ENCODE measurements around the gene POLRMT.
A peak's percentile ranks its signal among the peaks of the same experiment; 100 is the strongest.

POLRMT gene

GRCh38 chr19:664913-665443 is 31.6 kb upstream of the POLRMT start:
- H3K4me3 ChIP-seq (ENCODE audit: low read depth, low read length), result no peak overlapping the region
- TF ChIP-seq CTCF (IDR thresholded peaks at IDR 0.05; ENCODE audit: low read depth, low read length), result peak; percentile 91

GRCh38 chr19:663682-664117 is 30.4 kb upstream of the POLRMT start:
- no peak for TF ChIP-seq CTCF (IDR thresholded peaks at IDR 0.05; ENCODE audit: low read depth, low read length)
- peak overlapping the region; percentile 55 for H3K4me3 ChIP-seq (ENCODE audit: low read depth, low read length)

- no peak for TF ChIP-seq CTCF (IDR thresholded peaks at IDR 0.05; ENCODE audit: low read depth, low read length)
- peak within 1 kb of the TSS; percentile 82 for H3K4me3 ChIP-seq (ENCODE audit: low read depth, low read length)
Observed at GRCh38 chr19:662962-663681, 29.8 kb upstream of the POLRMT start, which contains the start of gene RNF126. Gene RNF126, minus strand, starts transcription at chr19:663214. Its CDS starts 93 bp downstream, at chr19:663121.

GRCh38 chr19:662207-662961 is 29.0 kb upstream of the POLRMT start:
- peak overlapping the region; percentile 82 for H3K4me3 ChIP-seq (ENCODE audit: low read depth, low read length)
- no peak for TF ChIP-seq CTCF (IDR thresholded peaks at IDR 0.05; ENCODE audit: low read depth, low read length)

- H3K4me3 ChIP-seq (ENCODE audit: low read depth, low read length), result peak overlapping the region; percentile 82
- no peak for TF ChIP-seq CTCF (IDR thresholded peaks at IDR 0.05; ENCODE audit: low read depth, low read length)
Observed at GRCh38 chr19:661427-662196, 28.3 kb upstream of the POLRMT start.

- TF ChIP-seq CTCF (IDR thresholded peaks at IDR 0.05; ENCODE audit: low read depth, low read length), result no peak
- H3K4me3 ChIP-seq (ENCODE audit: low read depth, low read length), result peak overlapping the region; percentile 82
Observed at GRCh38 chr19:660793-661426, 27.6 kb upstream of the POLRMT start.

All from WI38 (cell line).